NCI-H187 treated with DMSO at 0.1 percent for 48 hours (cell line): Measurements from ENCODE around the gene ERGIC1.
"Not testable (repeated sequence)": the region's sequence is repeated elsewhere in the genome, so short reads cannot be mapped to it uniquely, and the experiment has no call there.

Source experiments
- DNase-seq: peaks from one replicate; lab custom pipeline; 2025; lab: John Stamatoyannopoulos, UW

ERGIC1 gene

GRCh38 chr5:172800088-172800551 lies 33.9 kb upstream of the ERGIC1 start:
- no peak for DNase-seq

DNA sequence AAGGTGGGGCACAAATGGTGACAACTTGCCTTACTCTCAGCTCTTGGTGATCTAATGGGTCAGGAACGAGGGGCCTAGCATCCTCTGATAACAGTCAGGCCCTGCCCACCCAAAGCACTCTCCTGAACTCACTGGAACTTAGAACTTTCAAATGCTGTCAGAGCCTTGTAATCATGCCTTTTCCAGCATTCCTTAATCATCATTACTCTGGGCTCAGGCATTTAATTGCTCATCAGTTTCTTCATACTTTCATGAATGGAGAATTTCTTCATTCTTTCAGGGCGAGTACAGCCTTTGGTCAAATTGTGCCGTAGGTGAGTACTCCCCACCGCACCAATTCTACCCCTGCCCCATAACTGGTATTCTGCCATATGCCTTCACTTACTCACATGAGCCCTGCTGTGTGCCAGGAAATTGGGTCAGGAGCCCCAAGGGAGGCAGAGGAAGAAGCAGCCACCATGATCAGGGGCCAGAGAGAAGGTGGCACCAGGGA lies 32.8 kb upstream of the ERGIC1 start:
- DNase-seq = no peak

- DNase-seq = no peak
These were observed 31.9 kb upstream of the ERGIC1 start for GRCh38 chr5:172802112-172802511.

- DNase-seq = no peak
These were observed 31.4 kb upstream of the ERGIC1 start for GRCh38 chr5:172802567-172803176.

- DNase-seq = no peak
These were observed 28.9 kb upstream of the ERGIC1 start for GRCh38 chr5:172805018-172805683.

DNA sequence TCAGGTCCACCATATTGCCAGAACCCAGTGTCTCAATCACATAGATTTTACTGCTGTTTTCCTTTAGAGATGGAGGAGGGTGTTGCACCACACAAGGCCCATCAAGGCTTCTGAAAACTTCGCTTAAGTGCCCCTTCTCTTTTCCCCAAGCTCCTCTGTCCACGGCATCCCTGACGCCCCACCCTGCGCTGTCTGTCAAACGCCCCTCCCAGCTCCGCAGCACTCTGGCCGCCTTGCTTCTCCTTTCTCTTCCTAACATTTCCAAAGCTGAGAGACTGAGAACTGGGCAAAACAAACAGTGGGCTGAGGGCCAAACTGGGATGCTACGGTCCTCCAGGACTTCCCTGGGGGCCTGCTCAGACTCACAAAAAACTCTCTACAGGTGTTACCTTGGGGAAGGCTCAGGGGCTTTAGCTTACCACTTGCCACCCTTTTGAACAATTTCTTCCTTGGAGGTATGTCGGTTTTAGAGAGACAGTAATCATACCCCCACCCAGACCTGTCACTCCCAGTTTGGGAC lies 28.3 kb upstream of the ERGIC1 start:
- no peak for DNase-seq

DNA sequence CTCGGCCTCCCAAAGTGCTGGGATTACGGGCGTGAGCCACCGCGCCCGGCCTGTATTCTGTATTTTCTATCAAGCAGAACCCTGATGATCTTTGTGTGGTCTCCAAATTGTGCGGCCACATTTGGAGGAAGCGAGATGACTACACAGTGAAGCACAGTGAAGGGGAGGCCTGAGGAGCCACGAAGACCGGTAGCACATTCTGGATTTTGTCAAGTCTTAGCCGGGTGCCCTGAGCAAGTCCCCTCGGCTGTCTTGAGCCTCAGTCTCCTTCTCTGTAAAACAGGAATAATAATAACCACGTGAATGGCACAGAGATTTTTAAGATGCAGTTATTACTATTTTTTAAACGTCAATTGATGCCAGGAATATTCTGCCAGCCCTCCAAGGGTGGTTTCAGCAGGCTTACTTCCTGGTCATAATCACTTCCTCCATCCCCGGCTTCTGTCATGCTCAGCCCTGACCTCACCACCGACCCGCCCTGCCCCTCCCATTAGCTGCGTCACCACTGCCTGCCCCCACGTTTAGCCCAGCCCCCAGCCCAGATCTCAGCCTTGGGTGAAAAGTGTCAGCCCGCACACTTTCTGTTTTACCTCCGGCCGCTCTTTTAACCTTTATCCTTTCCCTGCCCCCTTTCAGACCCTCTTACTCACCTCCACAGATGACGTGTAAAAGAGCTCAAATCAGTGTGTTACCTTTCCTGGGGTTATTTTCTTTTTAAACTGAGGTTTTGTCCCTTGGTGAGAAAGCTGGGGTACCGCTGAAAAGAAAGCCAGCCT lies 27.0 kb upstream of the ERGIC1 start:
- no peak for DNase-seq

DNA sequence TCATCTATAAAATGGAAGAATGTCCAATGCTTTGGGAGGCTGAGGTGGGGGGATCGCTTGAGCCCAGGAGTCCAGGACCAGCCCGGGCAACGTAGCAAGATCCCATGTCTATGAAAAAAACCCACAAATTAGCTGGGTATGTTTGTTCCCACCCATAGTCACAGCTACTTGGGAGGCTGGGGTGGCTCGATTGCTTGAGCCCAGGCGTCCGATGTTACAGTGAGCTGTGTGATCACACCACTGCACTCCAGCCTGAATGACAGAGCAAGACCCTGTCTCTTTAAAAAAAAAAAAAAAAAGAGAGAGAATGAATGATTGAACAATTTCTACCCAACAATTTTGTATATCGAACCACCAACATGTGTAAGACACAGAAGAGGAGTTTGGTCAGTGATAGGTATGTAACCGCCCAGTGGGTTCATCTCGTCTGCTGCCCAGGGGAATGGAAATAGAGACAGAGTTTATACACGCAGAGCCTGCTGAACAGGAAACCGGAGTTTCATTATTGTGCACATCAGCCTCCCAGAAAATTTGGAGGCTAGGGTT lies 26.2 kb upstream of the ERGIC1 start:
- DNase-seq = no peak

- DNase-seq = no peak
These were observed 24.3 kb upstream of the ERGIC1 start for GRCh38 chr5:172809774-172810173.

DNA sequence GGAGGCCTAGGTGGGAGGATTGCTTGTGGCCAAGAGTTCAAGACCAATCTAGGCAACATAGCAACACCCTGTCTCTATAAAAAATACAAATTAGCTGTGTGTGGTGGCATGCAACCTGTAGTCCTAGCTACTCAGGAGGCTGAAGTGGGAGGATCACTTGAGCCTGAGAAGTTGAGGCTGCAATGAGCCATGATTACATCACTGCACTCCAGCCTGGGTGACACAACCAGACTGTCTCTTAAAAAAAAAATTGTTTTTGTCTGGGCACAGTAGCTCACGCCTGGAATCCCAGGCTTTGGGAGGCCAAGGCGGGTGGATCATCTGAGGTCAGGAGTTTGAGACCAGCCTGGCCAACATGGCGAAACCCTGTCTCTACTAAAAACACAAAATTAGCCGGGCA lies 23.1 kb upstream of the ERGIC1 start:
- not testable (repeated sequence) for DNase-seq

GRCh38 chr5:172815631-172816030 lies 18.4 kb upstream of the ERGIC1 start:
- no peak for DNase-seq

DNA sequence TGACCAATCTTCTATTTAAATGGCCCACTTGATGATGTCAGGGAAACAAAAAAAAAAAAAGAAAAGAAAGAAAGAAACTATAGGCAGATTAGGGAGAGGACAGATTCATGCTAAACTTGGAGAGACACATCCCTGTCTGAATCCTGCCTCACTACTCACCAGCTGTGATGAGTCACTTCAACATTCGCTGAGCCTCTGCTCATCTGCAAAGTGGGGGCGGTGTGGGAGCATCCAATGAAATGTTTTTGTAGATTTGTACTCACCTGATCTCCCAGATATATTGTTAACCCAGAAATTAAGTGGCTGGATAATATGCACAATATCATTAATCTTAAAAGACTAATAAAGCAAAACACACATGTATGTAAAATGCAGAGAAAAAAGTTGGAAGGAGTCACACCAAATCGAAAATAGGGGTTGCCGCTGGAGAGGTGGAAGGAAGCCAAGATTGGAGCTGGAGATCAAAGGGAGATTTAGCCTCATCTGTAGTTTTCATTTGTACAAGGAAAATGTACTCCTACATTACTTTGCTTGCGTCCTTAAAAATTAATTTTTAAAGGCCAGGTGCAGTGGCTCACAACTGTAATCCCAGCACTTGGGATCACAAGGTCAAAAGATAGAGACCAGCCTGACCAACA lies 17.0 kb upstream of the ERGIC1 start:
- DNase-seq = no peak

DNA sequence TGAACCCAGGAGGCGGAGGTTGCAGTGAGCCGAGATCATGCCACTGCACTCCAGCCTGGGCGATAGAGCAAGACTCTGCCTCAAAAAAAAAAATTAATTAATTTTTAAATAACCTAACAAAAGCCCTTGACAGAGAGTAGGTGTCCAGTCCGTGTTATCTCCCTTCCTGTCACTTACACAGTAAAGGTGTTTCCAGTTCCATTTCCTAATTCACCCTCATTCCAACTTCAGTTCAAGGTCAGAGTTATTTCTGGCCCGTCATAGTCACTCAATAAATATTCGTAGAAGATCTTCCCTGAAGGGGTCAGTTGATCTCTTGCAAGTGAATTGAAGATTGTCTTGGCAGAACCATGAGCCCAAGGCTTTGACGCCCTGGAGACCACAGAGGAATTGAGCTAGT lies 16.4 kb upstream of the ERGIC1 start:
- no peak for DNase-seq

- no peak for DNase-seq
These were observed 16.0 kb upstream of the ERGIC1 start for GRCh38 chr5:172818081-172818480.

GRCh38 chr5:172819569-172819968 lies 14.5 kb upstream of the ERGIC1 start:
- DNase-seq = no peak

GRCh38 chr5:172820046-172820767 lies 13.8 kb upstream of the ERGIC1 start:
- DNase-seq = no peak

GRCh38 chr5:172821340-172821985 lies 12.6 kb upstream of the ERGIC1 start:
- no peak for DNase-seq

- no peak for DNase-seq
These were observed 10.2 kb upstream of the ERGIC1 start for GRCh38 chr5:172823840-172824362.

GRCh38 chr5:172825610-172826204 lies 8.3 kb upstream of the ERGIC1 start:
- DNase-seq = no peak

DNA sequence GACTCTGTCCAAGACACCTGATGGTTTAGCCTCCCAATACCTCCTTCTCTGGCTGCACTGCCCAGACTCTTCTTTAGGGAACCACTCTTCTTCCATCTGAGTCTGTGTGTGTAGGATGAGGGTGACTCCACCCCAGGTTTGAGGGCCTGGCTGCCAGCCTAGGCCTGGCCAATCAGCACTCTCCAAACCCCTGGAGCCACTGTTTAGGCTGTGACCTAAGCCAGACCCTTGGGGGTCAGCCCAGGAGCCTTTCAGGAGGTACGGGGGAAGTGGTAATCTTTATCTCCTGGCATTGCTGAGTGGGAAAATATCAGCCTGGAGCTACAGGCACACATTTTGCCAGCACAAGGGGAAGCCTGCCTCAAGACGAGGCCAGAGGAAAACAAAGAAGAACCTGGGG lies 6.2 kb upstream of the ERGIC1 start:
- DNase-seq = no peak
